Testis (tissue), 3 donors: Measurements from ENCODE around the gene SLC38A10. TPM values are rescaled to one million over a fixed set of nuclear protein-coding genes. Genes with fewer than 3 reads are reported as not detected.

Experiments used
- DNase-seq: peaks from one replicate; pipeline ENCODE4 v3.0.0-alpha.2; 2019
- H3K27ac ChIP-seq, 2 donors: fragments of 200-600 bp; sonication (generic); one replicate each; pipeline ENCODE4 v1.5.1; 2019
- H3K27me3 ChIP-seq: fragments of 200-600 bp; sonication (generic); one replicate; pipeline ENCODE4 v1.5.1; 2019
- H3K36me3 ChIP-seq: fragments of 200-600 bp; sonication (generic); one replicate; pipeline ENCODE4 v1.5.1; 2017; ENCODE audit warnings: low read depth; ENCODE audit errors: missing control alignments
- H3K4me1 ChIP-seq: fragments of 200-600 bp; sonication (generic); one replicate; pipeline ENCODE4 v1.5.1; 2019
- H3K4me3 ChIP-seq, 2 donors: fragments of 200-600 bp; sonication (generic); one replicate each; pipeline ENCODE4 v1.5.1; 2017 to 2019
- H3K9me3 ChIP-seq: fragments of 200-600 bp; sonication (generic); one replicate; pipeline ENCODE4 v1.5.1; 2017
- POLR2A ChIP-seq: fragments of 450-650 bp; IDR thresholded peaks from one replicate; pipeline ENCODE4 v1.6.1; 2017; ENCODE audit warnings: antibody characterized with exemption, mild to moderate bottlenecking, moderate library complexity
- WGBS, 2 donors: methylation state at CpG; one replicate each; pipeline ENCODE4 v1.1.5; 2018; 5-methylcytosine and 5-hydroxymethylcytosine counted together
- intact Hi-C: fragments of 100-400 bp; cut with DNase I; formaldehyde crosslinking; loops from one replicate; pipeline ENCODE4 v1.15.1; 2023; ENCODE audit warnings: low total_unique reads
- polyA plus RNA-seq: library from polyadenylated mRNA; stranded (reverse); fragments of 350-450 nt; fragmentation: Illumina TruSeq; extraction: RNeasy Lipid Tissue Mini Kit (QIAGEN cat#74804); gene quantifications from one replicate; pipeline ENCODE4 v1.2.3, GENCODE V29; 2014; ENCODE audit warnings: low read depth, low replicate concordance; ENCODE audit not compliant: insufficient read depth
- total RNA-seq, 2 donors: library from RNA; depleted of rRNA; stranded (reverse); fragments of >200 nt; gene quantifications; one replicate each; pipeline ENCODE4 v1.2.3, GENCODE V29; 2016
- TF ChIP-seq, protein P1 (sequence below), 3 experiments: fragments of 450-650 bp in 2 of 3; fragments of 200-600 bp in 1 of 3; sonication (generic) in 1 of 3; IDR thresholded peaks; one replicate each; pipeline ENCODE4 v1.5.1; 2016 to 2019; ENCODE audit warnings: antibody characterized with exemption in 3 of 3, mild to moderate bottlenecking in 2 of 3, moderate library complexity in 1 of 3

The SLC38A10 gene
- total and polyA plus RNA-seq, 3 donors from 2014 or later = 77.1 to 150 (median 131) TPM

DNA sequence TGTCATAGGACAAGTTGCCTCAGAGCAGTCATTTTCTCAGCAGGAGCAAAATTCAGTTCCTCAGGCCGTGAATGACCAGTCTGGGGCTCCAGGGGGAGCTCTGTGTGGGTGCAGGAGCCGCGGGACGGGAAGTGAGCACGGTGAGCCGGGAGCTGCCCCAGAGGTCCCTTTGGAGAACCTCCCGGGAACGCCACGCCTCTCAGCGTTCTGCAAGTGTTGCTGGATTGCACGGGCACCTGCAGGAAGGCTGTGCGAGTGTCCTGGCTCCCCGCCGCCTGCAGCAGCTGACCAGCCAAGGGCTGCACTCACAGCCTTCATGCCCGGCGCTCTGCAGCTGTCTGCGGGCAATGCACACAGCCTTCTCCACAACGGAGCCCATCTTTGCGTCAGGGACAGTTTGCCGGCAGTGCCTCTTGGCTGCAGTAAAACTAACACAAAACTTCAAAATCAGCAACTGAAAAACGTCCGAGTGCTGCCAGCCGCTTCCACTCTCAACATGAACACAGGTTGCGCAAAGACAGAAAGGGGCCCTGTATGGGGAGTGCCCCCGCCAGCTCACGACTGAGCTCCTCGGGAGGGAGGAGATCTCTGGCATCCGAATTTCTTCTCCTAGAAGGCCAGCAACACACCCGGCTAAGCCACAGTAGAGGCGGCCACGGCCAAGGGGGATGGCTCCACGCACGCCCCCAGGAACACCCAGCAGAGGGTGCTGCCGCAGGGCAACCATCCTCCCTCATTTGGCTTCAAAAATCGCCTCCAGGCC is 40.0 kb downstream of the SLC38A10 start:
- TF ChIP-seq, protein P1, sequence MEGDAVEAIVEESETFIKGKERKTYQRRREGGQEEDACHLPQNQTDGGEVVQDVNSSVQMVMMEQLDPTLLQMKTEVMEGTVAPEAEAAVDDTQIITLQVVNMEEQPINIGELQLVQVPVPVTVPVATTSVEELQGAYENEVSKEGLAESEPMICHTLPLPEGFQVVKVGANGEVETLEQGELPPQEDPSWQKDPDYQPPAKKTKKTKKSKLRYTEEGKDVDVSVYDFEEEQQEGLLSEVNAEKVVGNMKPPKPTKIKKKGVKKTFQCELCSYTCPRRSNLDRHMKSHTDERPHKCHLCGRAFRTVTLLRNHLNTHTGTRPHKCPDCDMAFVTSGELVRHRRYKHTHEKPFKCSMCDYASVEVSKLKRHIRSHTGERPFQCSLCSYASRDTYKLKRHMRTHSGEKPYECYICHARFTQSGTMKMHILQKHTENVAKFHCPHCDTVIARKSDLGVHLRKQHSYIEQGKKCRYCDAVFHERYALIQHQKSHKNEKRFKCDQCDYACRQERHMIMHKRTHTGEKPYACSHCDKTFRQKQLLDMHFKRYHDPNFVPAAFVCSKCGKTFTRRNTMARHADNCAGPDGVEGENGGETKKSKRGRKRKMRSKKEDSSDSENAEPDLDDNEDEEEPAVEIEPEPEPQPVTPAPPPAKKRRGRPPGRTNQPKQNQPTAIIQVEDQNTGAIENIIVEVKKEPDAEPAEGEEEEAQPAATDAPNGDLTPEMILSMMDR (IDR thresholded peaks at IDR 0.05) = peak; percentile 39 to 63 (median 63)
- TF ChIP-seq POLR2A = no peak
- 34 to 49% methylated on average over 13 to 31 of the region's 35 CpGs for WGBS, 2 donors
- Histone ChIP-seq H3K27ac (peak overlapping the region in 1 of 2 donors; percentile 15), H3K4me3 (no peak overlapping the region), H3K36me3 (no peaks in the 10 kb centered on the region), H3K9me3 (no peaks in the 10 kb centered on the region), H3K27me3 (no peaks in the 10 kb centered on the region), H3K4me1 (peaks cover 12% of the 10 kb centered on the region)
- peak; percentile 86 for DNase-seq
- intact Hi-C loops = loop anchor here (5.0 to 10.0 kb wide), 2 partner anchors 80 to 227 kb away; no protein-coding TSS in a partner anchor

DNA sequence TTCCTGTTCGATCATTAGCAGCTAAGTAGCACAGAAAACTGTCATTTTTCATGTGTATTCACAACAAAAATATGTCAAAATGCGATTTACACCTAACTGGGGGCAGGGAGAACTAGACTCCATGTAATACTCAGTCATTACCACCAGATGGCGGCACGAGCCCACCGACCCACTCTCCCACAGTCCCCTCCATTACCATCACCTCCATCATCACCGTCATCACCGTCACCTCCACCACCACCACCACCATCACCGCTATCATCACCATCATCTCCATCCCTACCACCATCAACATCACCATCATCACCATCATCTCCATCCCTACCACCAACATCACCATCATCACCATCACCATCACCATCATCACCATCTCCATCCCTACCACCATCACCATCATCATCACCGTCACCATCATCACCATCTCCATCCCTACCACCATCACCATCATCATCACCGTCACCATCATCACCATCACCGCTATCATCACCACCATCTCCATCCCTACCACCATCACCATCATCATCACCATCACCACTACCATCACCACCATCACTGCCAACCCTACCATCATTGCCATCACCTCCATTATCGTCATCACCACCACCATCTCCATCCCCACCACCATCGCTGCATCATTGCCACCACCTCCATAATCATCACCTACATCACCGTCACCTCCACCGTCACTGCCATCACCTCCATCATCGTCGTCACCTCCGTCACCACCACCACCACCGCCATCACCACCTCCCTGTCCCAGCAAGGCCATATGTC is 41.6 kb downstream of the SLC38A10 start:
- Histone ChIP-seq H3K4me3 (no peak overlapping the region), H3K27me3 (no peaks in the 10 kb centered on the region), H3K9me3 (no peaks in the 10 kb centered on the region), H3K27ac (no peak overlapping the region), H3K36me3 (no peaks in the 10 kb centered on the region), H3K4me1 (peaks cover 12% of the 10 kb centered on the region)
- DNase-seq = peak; percentile 47
- WGBS, 2 donors = 67 to 68% methylated on average over 19 of the region's 19 CpGs
- TF ChIP-seq, protein P1 (IDR thresholded peaks at IDR 0.05) = peak; percentile 82 to 88 (median 86)
- TF ChIP-seq POLR2A = no peak
- intact Hi-C loops = loop anchor here (5.0 to 10.0 kb wide), 2 partner anchors 81 to 229 kb away; no protein-coding TSS in a partner anchor

DNA sequence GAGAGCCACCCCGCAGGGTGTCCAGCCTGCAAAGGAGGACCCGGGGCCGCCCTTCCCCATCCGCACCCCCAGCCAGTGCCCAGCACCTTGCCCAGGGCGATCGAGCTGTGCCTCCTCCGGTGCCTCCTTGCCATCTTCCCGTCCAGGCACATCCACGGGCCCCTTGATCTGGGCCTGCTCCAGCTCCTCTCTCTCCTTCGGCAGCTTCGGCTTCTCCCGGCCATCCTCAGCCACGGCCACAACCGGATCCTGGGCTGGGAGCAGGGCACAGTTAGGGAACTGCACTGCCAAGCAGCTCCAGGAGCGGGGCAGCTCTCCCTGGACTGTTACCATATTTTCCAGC is 42.1 kb downstream of the SLC38A10 start:
- no peaks in the 10 kb centered on the region for H3K27me3 ChIP-seq
- intact Hi-C loops = loop anchor here (5.0 to 10.0 kb wide), 2 partner anchors 82 to 229 kb away; no protein-coding TSS in a partner anchor
- H3K4me3 ChIP-seq = no peak overlapping the region
- no peak for DNase-seq
- WGBS, 2 donors = 81 to 85% methylated on average over 12 to 15 of the region's 15 CpGs
- H3K27ac ChIP-seq = no peak overlapping the region
- peaks cover 12% of the 10 kb centered on the region for H3K4me1 ChIP-seq
- H3K9me3 ChIP-seq = no peaks in the 10 kb centered on the region
- no peaks in the 10 kb centered on the region for H3K36me3 ChIP-seq
- TF ChIP-seq POLR2A = no peak
- TF ChIP-seq, protein P1 (IDR thresholded peaks at IDR 0.05) = no peak

DNA sequence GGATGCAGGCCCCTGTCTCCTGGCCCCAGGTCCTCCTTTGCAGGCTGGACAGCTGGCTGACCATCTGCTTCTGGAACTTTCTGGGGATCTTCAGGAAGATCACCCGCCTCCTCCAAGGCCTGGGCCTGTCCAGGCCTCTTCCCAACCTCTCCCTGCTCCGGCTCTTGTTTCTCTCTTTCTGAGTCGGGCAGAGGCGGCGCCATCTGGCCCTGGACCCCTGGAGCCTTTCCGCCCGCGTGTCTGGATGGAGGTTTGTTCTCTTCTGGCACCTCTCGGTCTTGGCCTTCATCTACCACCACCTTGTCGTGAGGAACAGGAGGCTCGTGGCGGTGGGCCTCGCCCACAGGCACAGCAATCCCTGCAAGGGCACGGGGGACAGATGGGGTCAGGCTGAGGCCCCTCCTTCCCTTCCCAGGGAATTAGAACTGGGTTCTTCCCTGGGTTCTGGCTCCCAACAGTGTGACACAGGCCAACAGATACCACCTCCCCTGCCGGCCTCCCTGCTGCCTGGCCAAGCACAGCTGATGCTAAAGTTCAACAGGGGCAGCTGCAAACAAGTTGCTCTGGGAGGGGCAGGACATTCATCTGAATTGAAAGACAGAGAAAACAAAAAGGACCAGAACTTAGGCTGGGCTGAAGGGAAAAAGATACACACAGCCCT is 42.7 kb downstream of the SLC38A10 start:
- no peak for TF ChIP-seq POLR2A
- TF ChIP-seq, protein P1 (IDR thresholded peaks at IDR 0.05) = no peak
- no peak for DNase-seq
- WGBS, 2 donors = 88% methylated on average over 15 of the region's 15 CpGs
- H3K36me3 ChIP-seq = no peaks in the 10 kb centered on the region
- H3K4me3 ChIP-seq = no peak overlapping the region
- H3K27ac ChIP-seq = no peak overlapping the region
- no peaks in the 10 kb centered on the region for H3K27me3 ChIP-seq
- peaks cover 12% of the 10 kb centered on the region for H3K4me1 ChIP-seq
- intact Hi-C loops = loop anchor here (5.0 to 10.0 kb wide), 2 partner anchors 82 to 230 kb away; no protein-coding TSS in a partner anchor
- no peaks in the 10 kb centered on the region for H3K9me3 ChIP-seq
